ENCODE measurements around the gene METTL16.

METTL16 gene

DNA sequence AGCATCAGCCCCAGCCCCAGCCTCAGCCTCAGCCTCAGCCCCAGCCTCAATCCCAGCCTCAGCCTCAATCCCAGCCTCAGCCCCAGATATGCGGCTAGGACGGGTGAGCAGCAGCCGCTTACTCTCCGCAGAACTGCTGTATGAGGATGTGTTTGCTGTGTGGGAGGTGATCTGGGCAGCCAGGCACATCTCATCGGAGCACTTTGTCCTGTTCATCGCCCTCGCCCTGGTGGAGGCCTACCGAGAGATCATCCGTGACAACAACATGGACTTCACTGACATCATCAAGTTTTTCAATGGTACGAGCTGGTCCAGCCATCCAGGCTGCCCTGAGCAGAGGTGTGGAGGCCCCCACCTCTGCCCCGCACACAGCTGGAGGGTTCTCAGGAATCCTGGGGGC, 132.8 kb downstream of the METTL16 start:
- DNase-seq = no peak

DNA sequence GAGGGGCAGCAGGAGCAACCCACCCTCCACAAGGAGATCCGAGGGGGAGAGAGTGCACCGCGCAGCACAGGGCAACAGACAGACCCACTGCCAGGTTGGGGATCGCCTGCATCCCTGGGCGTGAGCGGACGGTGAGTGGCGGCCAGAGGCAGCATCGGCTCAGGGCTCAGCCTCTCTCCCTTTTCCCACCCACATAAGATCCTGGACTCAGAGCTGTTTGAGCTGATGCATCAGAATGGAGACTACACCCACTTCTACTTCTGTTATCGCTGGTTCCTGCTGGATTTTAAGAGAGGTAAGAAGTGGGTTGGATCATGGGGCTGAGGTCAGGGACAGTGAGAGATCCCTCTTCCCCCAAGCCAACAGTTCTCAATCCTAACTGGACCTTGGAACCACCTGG, 134.0 kb downstream of the METTL16 start:
- no peak for DNase-seq

DNA sequence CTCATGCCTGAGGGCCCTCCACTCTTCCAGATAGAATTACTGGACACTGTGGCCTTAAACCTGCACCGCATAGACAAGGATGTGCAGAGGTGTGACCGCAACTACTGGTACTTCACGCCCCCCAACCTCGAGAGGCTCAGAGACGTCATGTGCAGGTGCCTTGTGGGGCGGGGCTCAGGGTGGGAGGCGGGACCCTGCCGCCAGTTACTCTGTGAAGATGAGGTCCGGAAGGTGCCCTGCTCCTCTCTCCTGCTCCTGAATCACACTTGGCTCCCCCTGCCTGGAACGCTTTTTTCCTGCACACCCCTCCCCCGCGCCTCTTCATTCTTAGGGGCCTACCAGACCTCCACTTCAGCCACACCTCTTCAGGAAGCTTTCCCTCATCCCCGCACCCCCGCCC, 135.6 kb downstream of the METTL16 start:
- peak in 1 of 3 experiments; percentile 2 for DNase-seq

DNA sequence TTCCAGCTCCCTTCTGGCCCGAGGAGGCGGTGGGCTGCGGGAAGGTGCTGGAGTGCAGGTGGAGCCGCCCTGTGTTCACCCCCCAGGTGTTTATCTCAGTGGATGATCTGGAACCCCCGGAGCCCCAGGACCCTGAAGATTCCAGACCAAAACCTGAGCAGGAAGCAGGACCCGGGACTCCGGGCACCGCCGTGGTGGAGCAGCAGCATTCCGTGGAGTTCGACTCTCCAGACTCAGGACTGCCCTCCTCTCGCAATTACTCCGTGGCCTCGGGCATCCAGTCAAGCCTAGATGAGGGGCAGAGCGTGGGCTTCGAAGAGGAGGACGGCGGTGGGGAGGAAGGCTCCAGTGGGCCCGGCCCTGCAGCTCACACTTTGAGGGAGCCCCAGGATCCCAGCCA, 136.3 kb downstream of the METTL16 start:
- no peak for DNase-seq

DNA sequence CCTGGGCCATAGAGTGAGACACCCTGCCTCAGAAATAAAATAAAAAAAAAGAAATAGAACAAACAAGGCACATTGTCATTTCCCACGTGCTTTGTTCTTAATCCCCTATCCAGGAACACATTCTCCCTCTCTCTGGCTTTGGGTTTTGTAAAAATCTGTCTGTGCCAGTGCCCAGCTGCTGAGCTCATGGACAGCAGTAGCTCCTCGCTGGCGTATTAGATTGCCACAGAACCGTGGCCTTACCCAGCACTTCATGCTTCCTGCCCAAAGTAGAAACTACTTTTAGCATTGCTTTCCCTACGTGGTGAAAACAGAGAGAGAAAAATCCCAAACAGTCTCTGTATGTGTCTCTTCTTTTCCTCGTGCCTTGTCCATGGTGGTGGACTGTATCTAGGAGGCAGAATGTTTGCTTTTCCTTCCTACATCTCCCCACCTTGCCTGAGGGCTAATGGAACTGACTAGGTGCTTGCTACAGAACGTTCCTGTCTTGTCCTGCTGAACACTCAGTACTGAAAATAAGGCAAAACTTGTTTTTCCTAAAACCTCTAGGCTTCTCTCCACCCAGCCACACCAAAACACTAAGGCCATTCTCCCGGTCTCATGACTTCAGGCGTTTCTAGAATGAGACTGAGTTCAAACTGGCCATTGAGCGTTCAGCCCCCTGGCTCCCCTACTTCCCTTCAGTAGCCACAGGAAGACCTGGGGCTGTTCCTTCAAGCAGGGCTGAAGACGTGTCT, 137.0 kb downstream of the METTL16 start:
- peak in 1 of 3 experiments; percentile 4 for DNase-seq

DNA sequence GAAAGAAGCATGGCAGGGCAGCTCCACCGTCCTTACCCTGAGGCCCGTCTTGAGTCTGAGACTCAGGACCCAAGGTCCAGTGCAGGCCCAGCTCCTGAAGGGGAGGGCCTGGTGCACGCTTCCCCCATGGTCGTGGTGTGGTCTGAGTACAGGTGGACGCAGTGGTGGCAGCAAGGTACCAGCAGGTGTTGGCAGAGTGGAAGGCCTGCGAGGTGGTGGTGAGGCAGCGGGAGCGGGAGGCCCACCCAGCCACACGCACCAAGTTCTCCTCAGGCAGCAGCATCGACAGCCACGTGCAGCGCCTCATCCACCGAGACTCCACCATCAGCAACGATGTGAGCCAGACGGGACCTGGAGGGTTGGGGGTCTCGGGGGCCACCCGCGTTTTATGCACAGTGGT, 138.5 kb downstream of the METTL16 start:
- no peak for DNase-seq

DNA sequence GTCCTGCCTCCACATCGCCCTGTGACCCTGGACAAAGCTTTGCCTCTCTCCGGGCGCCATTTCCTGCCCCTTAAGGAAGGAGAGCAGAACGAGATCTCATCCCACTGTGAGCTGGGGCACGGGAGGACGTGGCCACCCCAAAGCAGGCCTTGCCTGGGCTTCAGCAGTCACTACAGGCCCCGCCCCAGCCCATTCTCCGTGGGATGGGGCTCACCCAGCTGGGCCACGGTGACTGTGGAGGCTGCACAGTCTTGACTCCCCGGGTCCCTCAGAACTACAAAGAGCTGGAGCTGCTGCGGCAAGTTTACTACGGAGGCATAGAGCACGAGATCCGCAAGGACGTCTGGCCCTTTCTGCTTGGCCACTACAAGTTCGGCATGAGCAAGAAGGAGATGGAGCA, 139.0 kb downstream of the METTL16 start:
- DNase-seq = no peak

DNA sequence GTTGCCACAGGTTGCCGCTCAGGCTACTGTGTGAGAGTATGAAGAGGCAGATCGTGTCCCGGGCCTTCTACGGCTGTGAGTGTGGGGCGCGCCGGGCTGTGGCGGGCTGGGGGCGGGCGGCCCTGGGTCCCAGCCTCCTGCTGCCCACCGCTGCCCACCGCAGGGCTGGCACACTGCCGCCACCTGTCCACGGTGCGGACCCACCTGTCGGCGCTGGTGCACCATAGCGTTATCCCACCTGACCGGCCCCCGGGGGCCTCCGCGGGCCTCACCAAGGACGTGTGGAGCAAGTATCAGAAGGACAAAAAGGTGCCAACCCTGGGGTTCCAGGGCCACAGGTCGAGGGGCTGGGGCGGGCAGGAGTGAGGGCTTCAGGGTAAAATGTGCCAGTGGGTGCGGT, 139.5 kb downstream of the METTL16 start:
- DNase-seq = no peak

DNA sequence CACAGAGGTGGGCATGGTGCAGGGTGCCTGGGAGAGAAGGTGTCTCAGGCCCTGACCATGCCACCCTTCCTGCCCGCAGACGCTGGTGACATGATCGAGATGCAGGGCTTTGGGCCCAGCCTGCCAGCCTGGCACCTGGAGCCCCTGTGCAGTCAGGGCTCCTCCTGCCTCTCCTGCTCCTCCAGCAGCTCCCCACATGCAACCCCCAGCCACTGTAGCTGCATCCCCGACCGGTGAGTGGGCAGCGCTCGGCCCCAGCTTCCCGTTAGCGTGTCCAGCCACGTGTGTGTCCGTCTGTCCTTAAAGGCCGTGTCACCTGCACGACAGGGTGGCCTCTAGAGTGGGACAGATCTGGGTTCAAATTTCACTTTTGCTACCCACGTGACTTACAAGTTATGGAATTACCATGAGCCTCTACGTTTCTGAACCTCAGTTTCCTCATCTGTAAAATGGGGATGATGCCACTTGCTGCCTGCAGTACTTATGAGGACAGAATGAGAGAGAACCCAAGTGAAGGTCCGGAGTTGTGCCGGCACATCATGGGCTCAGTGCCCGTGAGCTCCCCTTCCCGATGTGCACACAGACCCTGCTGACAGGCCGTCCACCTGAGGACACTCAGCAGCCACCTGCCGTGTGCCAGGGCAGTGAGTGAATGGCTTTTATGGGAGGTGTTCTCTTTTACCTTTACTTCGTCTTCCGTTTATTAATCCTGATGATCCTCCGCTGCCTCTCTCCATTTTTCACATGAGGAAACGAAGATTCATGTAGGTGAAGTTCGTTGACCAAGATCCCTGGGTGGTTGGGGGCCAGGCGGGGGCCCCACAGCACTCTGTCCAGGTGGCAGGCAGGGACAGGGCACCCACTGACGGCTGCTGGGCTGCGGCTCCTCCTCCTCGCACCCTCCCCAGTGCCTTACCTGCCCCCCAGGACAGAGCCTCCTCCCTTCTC, 140.2 kb downstream of the METTL16 start:
- no peak for DNase-seq

DNA sequence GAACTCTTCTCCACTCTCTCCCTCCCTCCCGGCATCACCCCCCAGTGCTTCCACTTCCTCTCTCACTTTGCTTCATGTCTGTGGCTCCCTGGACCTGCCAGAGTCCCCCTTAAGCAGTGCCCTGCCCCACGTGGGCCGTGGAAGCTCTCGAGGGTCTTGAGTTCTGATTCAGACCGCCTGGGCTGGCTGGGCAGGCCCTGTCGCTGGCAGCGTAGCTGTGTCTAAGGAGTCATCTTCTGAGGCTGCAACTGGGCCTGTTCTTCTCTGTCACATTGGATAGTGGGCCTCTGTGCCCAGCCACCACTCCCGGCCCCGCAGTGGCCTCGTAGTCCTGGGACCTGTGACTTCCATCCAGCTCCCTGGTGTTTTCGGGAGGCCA, 141.5 kb downstream of the METTL16 start:
- no peak for DNase-seq

DNA sequence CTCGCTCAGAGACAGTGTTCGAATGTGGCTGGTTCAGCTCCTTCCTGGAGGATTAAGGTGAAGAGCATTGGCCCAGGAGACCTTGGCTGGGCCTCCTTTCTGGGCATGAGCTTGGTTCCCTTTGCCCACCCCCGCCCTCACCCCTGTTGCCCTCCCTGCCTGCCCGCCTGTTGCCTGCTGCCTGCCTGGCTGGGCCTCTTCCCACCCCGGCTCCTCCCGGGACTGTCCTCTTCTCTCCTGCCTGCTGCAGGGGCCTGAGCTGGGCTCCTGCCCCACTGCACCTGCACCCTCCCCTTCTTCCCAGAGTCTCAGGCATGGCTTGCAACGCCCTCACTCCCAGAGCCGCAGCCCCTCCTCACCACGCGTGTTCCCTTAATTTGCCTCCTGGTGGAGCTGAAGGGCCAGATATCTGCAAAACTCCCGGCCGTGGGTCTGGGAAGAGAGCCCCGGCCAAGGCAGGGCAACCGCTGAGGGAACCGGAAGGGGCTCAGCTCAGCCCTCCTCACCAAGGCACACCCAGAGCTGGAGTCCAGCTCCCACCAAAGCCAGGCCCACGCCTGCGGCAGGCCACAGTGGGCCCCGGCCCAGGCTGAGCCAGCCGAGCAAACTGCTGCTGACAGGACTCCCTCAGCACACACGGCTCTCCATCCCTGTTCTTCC, 142.0 kb downstream of the METTL16 start:
- DNase-seq = peak in 1 of 3 experiments; percentile 1

DNA sequence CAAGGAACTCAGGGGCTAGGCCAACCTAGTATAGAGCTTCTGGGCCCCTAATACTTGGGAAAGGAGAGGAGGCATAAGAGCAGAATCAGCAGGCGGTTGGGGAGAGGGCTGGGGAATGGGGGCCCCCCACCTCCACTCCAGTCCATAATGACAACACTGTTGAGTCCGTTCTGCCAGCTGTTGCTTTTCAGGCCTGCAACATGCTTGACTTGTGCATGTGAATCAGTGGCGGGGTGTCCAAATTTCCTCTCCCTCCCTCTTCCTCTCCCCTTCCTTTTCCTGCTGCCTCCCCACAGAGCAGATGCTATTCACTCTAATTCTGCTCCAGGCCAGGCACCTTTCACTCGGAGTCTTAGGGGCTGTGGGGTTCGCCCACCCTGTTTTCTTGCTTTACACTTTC, 142.6 kb downstream of the METTL16 start:
- no peak for DNase-seq

DNA sequence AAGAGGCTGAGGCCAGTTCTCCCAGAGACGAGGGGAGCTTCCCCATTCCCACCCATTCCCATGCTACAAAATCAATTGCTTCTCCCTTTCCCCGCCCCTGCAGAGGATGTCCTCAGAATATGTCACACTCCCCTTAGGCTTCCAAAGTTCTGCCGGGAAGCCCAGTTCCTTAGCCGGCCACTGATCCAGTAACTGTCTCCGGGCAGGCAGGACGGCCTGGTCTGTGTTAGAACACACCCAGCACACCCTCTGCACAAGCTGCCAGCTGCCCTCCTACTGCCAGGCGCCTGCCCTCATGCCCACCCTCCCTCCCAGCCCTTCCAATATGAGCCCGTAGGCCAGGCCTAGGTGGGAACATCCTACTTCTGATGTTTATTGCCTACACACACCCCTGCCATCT, 143.3 kb downstream of the METTL16 start:
- DNase-seq = no peak

DNA sequence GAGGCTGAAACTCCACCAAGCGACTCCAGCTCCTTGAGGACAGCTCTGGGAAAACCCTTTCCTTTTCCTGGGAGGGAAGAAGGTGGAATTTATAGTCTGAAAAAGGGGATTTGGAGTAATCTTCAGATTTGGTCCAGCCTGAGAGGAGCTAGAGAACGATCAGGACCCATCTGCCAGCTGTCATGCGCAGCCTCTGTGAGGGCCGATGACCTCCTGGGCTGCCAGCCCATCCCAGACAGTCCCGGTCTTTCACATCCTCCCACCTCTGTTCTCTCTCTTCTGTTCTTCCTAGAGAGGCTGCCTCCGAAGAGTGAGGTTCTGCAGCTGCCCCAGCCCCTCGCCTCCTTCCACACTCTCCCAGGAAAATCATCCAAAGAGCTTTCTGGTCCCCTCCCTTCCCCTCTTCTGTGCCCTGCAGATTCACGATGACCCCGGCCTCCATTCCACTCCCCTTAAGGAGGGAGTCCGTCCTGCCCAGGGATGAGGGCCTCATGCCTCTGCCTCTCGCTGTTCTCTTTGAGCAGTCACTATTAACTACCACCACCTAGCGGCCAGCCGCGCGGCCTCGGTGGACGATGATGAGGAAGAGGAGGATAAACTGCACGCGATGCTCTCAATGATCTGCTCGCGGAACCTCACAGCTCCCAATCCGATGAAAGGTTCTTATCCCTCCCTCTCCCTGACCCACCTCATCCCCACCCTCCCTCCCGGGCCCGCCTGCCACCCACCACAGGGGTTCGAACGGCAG, 144.8 kb downstream of the METTL16 start:
- DNase-seq = no peak
